Activated CD4-positive, alpha-beta T cell treated with anti-CD3 and anti-CD28 coated beads for 4 hours (primary cell): Measurements from ENCODE around the gene ERMP1.
"Not testable (repeated sequence)": the region's sequence is repeated elsewhere in the genome, so short reads cannot be mapped to it uniquely, and the experiment has no call there.

Experiments used
- DNase-seq, 2 donors: peaks; one replicate each; pipeline ENCODE4 v3.0.0-alpha.2; 2020

ERMP1 gene

DNA sequence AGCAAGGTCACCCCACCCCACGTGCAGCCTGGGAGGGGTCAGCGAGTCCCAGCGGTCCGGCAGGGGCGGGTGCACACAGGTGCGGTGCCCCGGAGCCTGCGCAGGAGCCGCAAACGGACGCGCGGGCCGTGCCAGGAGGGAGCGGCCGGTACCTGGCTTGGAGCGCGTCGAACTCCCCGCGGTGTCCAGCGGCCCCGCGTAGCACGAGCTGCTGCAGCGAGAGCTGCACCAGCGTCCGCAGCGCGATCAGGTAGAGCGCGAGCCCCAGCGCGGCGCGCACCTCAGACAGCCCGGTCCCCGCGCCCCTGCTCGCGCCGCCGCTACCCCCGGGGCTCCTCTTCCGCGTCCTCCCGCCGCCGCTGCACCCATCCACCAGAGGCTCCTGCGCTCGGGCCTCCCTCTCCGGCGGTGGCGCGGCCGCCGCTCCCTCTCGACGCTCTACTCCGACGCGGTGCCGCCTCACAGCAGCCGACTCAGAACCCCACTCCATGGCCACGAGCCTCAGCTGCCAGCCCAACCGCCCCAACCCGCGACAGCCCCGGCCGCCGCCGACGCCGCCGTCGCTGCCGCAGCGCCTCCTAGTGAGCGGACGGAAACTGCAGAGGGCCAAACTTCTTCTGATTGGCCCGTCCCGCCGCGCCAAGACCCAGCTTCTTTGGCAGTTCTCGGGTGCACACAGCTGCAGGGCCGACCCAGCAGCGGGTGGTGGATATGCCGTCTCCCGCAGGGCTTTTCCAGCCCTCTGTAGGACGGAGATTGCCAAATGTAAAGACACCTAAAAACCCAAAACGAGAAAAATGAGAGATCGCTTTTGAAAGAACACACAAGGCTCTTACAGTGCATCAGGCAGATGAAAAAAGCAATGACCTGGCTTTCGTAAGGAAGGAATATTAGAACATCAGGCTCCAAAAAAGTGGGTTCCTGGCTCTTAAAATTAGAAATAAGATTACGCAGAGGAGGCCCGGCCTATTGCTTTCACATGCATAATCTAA is at the start of gene ERMP1:
Gene ERMP1, minus strand, starts transcription at position 580 of the 992 bp plus-strand sequence. Its CDS starts 90 bp downstream, at position 490.
- DNase-seq: peak; percentile 84 to 91

GRCh38 chr9:5882244-5883012 is 49.5 kb upstream of the ERMP1 start:
- DNase-seq: not testable (repeated sequence)

- DNase-seq: no peak
Measured at GRCh38 chr9:5879419-5880181, 46.7 kb upstream of the ERMP1 start.

GRCh38 chr9:5876711-5877110 is 43.8 kb upstream of the ERMP1 start:
- DNase-seq: no peak

DNA sequence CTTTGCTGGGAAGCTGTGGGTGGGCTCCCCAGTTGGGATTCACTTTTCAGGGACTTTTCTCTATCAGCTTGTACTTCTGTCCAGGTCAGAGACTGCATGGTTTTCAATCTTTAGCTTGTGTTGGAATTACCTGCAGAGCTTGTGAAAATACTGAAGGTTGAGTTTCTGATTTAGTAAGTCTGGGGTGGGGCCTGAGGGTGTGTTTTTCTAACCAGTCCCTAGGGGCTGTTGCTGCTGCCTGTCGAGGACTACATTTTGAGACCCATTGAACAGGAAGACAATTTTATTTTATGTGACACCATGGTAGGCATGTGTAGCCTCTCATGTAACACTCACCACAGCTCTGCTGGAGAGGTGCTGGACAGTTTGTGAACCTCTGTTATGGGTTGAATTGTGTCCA is 43.1 kb upstream of the ERMP1 start:
- no peak for DNase-seq

DNA sequence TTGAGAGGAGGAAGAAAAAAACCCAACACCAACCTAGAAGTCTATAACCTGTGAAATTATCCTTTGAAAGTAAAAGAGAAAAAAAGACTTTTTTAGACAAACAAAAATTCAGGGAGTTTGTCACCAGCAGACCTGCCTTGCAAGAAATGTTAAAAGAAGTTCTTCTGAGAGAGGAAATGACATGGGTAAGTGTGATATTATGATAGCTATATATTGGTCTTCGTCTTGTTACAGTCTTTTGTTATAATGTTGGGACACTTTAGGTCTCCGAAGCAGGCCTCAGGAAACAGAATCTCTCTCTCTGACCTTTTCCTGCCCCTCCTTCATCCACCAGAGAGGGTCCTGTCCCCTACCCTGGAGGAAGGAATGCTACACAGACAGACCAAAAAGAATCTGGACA is 41.1 kb upstream of the ERMP1 start:
- no peak for DNase-seq

DNA sequence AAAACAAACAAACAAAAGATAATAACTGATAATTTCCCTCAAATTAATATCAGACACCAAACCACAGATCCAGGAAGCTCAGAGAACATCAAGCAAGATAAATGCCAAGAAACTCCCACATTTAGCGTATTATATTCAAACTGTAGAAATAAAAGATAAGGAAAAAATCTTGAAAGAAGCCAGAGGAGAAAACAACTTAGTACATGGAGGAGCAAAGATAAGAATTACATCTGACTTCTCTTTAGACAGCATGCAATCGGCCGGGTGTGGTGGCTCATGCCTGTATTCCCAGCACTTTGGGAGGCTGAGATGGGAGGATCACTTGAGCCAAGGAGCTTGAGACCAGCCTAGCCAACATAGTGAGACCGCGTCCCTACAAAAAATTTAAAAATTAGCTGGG is 40.5 kb upstream of the ERMP1 start:
- no peak for DNase-seq

- DNase-seq: no peak
Measured at GRCh38 chr9:5872511-5872910, 39.6 kb upstream of the ERMP1 start.

GRCh38 chr9:5871785-5872184 is 38.9 kb upstream of the ERMP1 start:
- no peak for DNase-seq

DNA sequence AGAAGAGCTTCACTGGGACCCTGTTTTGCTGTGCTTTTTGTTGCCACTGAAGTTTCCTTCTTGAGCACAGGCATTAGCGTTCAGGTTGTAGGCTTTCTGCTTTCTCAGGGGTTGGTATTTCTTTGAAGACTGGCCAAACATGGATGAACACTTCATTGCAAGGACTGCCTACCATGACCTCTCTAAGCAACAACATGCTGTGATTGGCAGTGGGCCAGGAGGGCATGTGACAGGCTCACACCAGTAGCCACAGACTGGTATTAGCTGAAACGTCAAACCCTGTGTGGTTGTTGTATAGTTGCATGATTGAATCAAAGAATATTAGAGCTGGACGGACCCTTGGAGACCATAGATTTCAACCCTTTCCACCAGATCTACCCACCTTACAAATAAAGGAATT is 37.8 kb upstream of the ERMP1 start:
- DNase-seq: no peak

GRCh38 chr9:5870020-5870339 is 37.1 kb upstream of the ERMP1 start:
- DNase-seq: no peak

DNA sequence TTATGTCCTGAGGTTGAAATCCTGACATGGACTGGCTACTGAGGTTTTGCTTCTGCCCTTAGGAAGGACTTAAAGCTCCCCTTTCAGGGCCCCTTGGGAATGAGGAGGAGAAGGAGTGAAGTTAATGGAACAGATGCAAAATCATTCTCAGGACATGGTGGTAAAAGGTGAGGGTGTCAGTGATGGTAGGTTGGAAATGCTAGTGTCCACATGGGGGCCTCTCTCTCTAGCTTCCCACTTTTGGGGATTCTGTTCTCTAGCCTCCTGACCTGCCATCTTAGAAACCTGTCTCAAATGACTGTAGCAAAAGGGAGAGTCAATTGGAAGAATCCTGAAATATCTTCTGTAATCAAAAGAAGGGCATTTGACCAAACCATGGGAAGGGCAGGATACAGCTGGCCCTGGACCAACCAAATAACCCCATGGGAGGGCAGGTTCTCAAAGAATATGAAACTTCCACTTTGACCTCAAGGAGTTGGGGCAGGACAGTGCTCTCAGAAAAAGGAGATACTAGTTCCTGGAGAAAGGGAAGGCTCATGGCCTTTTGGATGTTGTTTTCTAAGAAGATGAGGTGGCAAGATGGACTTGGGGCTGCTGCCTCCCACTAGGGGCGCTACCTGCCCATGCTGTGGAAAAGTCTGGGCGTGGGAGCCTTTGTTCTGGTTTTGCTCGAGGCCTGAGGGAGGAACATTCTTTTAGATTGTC is 36.5 kb upstream of the ERMP1 start:
- DNase-seq: peak in 1 of 2 donors; percentile 13

- no peak for DNase-seq
Measured at GRCh38 chr9:5868235-5868634, 35.3 kb upstream of the ERMP1 start.

- no peak for DNase-seq
Measured at GRCh38 chr9:5866685-5867084, 33.8 kb upstream of the ERMP1 start.

DNA sequence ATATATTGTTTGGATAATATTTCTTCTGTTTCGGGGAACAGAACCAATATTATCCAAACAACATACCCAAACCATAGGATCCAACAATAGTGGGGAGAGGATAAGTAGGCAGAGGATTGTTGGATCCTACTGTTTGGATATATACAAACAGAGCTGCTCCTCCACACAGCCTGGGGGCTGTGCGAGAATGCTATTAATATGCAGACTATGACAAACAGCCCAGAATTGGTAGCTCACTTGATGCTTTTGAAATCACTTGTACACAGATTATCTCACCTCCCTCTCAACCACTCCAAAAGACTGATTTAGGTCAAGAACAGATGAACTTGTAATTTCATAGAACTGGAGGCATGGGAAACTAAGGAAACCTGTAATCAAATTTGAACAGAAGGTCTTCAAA is 33.4 kb upstream of the ERMP1 start:
- DNase-seq: no peak

DNA sequence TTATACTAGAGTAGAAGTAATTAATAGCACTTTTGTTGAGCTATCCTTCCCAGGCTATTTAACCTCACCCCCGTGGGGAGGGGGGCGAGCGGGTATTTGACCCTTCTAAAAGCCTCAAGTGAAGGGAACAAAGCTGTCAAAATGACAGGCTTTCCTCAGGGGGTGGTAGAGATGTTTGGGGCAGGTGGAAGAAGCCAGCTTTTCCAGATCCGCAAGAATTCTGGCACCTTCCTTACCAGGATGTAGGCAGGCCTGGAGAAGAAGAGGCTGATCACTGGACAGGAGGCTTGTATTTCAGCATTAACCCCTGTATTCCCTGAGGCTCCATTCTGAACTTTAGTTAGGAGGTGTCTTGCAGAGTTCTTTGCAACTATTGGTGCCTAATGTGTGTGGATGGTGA is 31.5 kb upstream of the ERMP1 start:
- DNase-seq: no peak

DNA sequence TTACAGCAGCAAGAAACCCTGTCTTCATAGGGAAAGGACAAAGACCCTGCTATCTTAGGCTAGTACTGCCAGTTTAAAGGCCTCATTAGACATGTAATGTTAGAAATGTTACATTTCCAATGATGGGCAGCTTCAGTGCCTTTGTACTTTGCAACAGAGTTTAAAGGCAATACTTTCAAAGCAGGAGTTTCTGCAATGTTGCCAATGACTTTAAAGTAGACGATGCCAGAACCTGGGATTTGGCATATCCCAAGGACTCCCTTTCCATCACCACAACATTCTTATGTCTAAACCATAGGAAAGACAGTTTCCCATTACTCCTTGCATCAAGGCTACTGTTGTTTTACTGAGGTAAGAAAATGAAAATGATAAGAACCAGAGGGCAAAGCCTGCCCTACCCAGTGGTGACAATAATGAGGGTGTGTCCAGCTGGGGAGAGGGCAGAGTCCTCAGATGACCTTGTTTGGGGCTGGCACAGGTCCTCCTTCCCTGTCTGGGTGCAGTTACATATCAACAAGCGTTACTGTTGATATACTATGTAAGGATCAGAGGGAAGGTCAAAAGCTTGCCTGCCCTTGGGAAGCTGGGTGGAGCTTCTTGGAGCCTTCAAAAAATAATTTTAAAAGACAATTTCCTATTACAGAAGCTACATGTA is 30.3 kb upstream of the ERMP1 start:
- no peak for DNase-seq

- DNase-seq: no peak
Measured at GRCh38 chr9:5858833-5859232, 25.9 kb upstream of the ERMP1 start.

DNA sequence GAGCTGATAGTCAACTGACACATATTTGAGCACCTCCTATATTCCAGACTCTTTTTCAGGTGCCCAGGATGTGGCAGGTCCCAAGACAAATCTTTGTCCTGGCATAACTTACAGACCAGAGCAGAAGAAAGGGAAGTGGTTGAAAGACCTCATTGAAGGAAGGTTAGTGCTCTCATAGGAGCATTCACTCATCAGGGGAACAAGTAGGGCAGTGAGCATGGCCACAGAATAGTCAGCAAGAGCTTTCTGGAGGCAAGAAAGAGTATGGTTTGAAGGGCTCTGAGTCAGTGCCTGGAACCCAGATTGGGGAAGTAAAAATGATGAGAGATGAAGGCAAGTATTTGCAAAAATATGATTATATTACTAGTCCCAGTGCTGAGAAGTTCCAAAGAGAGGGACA is 25.0 kb upstream of the ERMP1 start:
- DNase-seq: no peak

DNA sequence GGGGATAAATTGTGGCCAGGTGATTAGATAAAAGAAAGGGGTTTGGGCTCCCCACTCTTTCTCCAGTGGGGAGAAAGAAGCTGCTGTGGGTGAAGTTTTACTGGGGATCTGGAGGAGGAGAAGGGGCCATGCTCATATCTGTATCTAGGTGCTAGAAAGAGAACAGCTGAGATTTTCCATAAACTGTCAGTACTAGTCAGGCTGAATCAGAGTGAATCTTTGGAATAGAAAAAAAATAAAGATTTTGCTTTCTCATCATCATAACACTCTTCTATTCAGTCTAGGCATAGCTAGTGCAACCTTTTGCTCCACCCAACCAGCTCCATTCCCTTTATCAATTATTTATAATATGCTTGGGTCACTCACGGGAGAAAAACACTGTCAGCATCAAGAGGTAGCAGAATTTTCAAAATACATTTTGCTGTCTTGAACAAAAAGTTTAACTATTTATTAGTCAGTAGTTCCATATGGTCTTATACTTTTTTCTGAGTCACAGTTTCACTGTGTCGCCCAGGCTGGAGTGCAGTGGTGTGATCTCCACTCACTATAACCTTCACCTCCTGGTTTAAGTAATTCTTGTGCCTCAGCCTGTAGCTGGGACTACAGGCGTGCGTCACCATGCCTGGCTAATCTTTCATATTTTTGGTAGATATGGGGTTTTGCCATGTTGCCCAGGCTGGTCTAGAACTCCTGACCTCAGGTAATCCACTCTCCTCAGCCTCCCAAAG is 21.3 kb upstream of the ERMP1 start:
- DNase-seq: no peak

- DNase-seq: no peak
Measured at GRCh38 chr9:5853617-5854016, 20.7 kb upstream of the ERMP1 start.
